Fibroblast of lung (primary cell): ENCODE results near the gene RAPGEF2. TPM values are rescaled to one million over a fixed set of nuclear protein-coding genes. Genes with fewer than 3 reads are reported as not detected.

Experiments used
- DNase-seq, 2 donors: peaks; one replicate each; pipeline versions ENCODE4 v3.0.0 to v3.0.0-alpha.2; 2010; ENCODE audit warnings: low read depth in 2 of 2
- H2AFZ ChIP-seq: 2 replicates; pipeline ENCODE4 v1.5.1; 2012; ENCODE audit warnings: low read length, control low read depth, inconsistent platforms
- H3K27ac ChIP-seq: 2 replicates; pipeline ENCODE4 v1.5.1; 2011; ENCODE audit warnings: low read length, control low read depth; ENCODE audit not compliant: insufficient read depth
- H3K27me3 ChIP-seq: 2 replicates; pipeline ENCODE4 v1.5.1; 2011; ENCODE audit warnings: mild to moderate bottlenecking, low read length; ENCODE audit not compliant: control insufficient read depth, insufficient read depth
- H3K36me3 ChIP-seq: 2 replicates; pipeline ENCODE4 v1.5.1; 2011; ENCODE audit warnings: low read length; ENCODE audit not compliant: control insufficient read depth, insufficient read depth
- H3K4me1 ChIP-seq: 2 replicates; pipeline ENCODE4 v1.5.1; 2011; ENCODE audit warnings: low read length; ENCODE audit not compliant: control insufficient read depth, insufficient read depth; ENCODE audit errors: extremely low read depth
- H3K4me2 ChIP-seq: 2 replicates; pipeline ENCODE4 v1.5.1; 2011; ENCODE audit warnings: low read length, control low read depth; ENCODE audit not compliant: insufficient read depth; ENCODE audit errors: extremely low read depth
- H3K4me3 ChIP-seq, 4 experiments: fragments of 200-600 bp in 1 of 4; sonication (generic) in 1 of 4; replicated peaks in 1 of 4; 2 replicates each; pipeline ENCODE4 v1.5.1; 2011 to 2016; ENCODE audit warnings: low read length in 4 of 4, low read depth in 3 of 4, mild to moderate bottlenecking in 3 of 4, control low read depth in 2 of 4, inconsistent platforms in 1 of 4, mixed read lengths in 1 of 4; ENCODE audit not compliant: insufficient read depth in 1 of 4; ENCODE audit errors: control extremely low read depth in 1 of 4
- H3K79me2 ChIP-seq: 2 replicates; pipeline ENCODE4 v1.5.1; 2012; ENCODE audit warnings: mild to moderate bottlenecking, low read length, inconsistent platforms; ENCODE audit not compliant: control insufficient read depth, insufficient read depth
- H3K9ac ChIP-seq: 2 replicates; pipeline ENCODE4 v1.5.1; 2011; ENCODE audit warnings: mild to moderate bottlenecking, low read length, control low read depth; ENCODE audit not compliant: insufficient read depth
- H3K9me3 ChIP-seq: 2 replicates; pipeline ENCODE4 v1.5.1; 2012; ENCODE audit warnings: low read depth, low read length; ENCODE audit not compliant: control insufficient read depth, insufficient read depth
- H4K20me1 ChIP-seq: 2 replicates; pipeline ENCODE4 v1.5.1; 2011; ENCODE audit warnings: low read length; ENCODE audit not compliant: control insufficient read depth, insufficient read depth; ENCODE audit errors: extremely low read depth
- CTCF ChIP-seq, 2 donors: IDR thresholded peaks in 1 of 2; conservative IDR thresholded peaks in 1 of 2; 1 replicate in 1 of 2; 2 replicates in 1 of 2; pipeline ENCODE4 v1.5.1; 2011 to 2012; ENCODE audit warnings: low read length in 2 of 2, control low read depth in 1 of 2, inconsistent platforms in 1 of 2, low read depth in 1 of 2, mild to moderate bottlenecking in 1 of 2
- EZH2 ChIP-seq: IDR thresholded peaks from 2 replicates; pipeline ENCODE4 v1.5.1; 2012; ENCODE audit warnings: low read length, control low read depth, mild to moderate bottlenecking; ENCODE audit errors: missing control alignments
- polyA plus RNA-seq, 2 donors: library from polyadenylated mRNA; depleted of rRNA in 1 of 2; stranded (reverse) in 1 of 2; unstranded in 1 of 2; fragments of >200 nt; gene quantifications; 2 replicates each; pipeline ENCODE4 v1.2.1, GENCODE V29; 2011 to 2012; ENCODE audit warnings: missing spikeins in 1 of 2
- total RNA-seq: library from RNA; depleted of rRNA; stranded (reverse); fragments of >200 nt; gene quantifications from 2 replicates; pipeline ENCODE4 v1.2.1, GENCODE V29; 2014

Gene RAPGEF2
- total and polyA plus RNA-seq, 2 donors (not counting 1 experiment from before 2014, with no cell fraction given) = 45.5 to 58.5 TPM

DNA sequence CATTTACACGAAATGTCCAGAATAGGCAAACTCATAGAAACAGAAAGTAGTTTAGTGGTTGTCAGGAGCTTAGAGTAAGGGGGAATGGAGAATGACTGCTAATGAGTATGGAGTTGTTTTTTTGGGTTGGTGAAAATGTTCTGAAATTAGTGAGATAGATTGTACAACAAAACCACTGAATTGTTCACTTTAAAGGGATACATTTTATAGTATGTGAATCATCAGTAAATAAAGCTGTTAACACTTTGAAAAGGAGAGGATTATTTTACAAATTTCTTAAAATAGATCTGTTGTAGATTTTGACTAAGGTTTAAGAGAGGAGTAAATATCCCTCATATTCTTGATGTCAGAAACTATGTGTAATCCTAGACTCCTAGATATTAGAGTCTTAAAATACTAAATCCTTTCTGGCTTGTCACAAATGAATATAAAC is 82.7 kb downstream of the RAPGEF2 start:
- H3K9ac ChIP-seq = no peak overlapping the region
- no peak overlapping the region for H3K4me3 ChIP-seq
- peak in 1 of 2 donors; percentile 34 for DNase-seq
- H3K36me3 ChIP-seq = no peaks in the 10 kb centered on the region
- H3K4me1 ChIP-seq = peaks cover 2% of the 10 kb centered on the region
- no peak for TF ChIP-seq EZH2
- no peak for TF ChIP-seq CTCF (conservative IDR thresholded peaks at IDR 0.05 in 1 of 2, IDR thresholded peaks at IDR 0.05 in 1 of 2; ENCODE audit: low read depth in 1 of 2, low read length in 2 of 2)
- no peaks in the 10 kb centered on the region for H3K79me2 ChIP-seq
- H2AFZ ChIP-seq = no peak overlapping the region
- no peaks in the 10 kb centered on the region for H3K27me3 ChIP-seq
- no peak overlapping the region for H3K4me2 ChIP-seq
- no peaks in the 10 kb centered on the region for H3K9me3 ChIP-seq
- no peaks in the 10 kb centered on the region for H4K20me1 ChIP-seq
- no peak overlapping the region for H3K27ac ChIP-seq

DNA sequence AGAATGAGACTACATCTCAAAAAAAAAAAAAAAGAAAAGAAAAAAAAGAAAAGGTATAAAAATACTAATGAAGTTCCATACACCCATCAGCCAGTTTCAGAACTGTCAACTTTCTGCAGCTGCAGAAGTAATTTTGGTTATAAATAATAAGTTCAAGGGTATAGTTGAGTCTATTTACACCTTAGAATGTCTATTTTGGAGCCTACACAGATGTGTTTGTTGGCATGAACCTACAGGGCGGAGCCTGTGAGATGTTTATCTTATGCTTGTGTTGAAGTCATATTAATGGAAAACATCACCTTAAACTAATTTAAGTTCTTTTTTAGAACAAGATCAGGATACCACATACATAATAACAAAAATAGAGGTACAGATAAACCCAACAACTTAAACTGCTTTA is 85.8 kb downstream of the RAPGEF2 start:
- DNase-seq = no peak
- no peaks in the 10 kb centered on the region for H3K36me3 ChIP-seq
- no peak overlapping the region for H3K9ac ChIP-seq
- no peak overlapping the region for H3K4me2 ChIP-seq
- no peak overlapping the region for H2AFZ ChIP-seq
- H4K20me1 ChIP-seq = no peaks in the 10 kb centered on the region
- no peak overlapping the region for H3K4me3 ChIP-seq
- no peak overlapping the region for H3K27ac ChIP-seq
- no peaks in the 10 kb centered on the region for H3K27me3 ChIP-seq
- no peak for TF ChIP-seq CTCF (conservative IDR thresholded peaks at IDR 0.05 in 1 of 2, IDR thresholded peaks at IDR 0.05 in 1 of 2; ENCODE audit: low read depth in 1 of 2, low read length in 2 of 2)
- no peak for TF ChIP-seq EZH2
- H3K9me3 ChIP-seq = no peaks in the 10 kb centered on the region
- no peaks in the 10 kb centered on the region for H3K79me2 ChIP-seq
- H3K4me1 ChIP-seq = peaks cover 4% of the 10 kb centered on the region

- Histone ChIP-seq H3K36me3 (no peaks in the 10 kb centered on the region), H3K9ac (no peak overlapping the region), H3K4me3 (no peak overlapping the region), H3K27ac (no peak overlapping the region), H3K27me3 (no peaks in the 10 kb centered on the region), H4K20me1 (no peaks in the 10 kb centered on the region), H2AFZ (no peak overlapping the region), H3K4me2 (no peak overlapping the region), H3K4me1 (peaks cover 2% of the 10 kb centered on the region), H3K79me2 (no peaks in the 10 kb centered on the region), H3K9me3 (no peaks in the 10 kb centered on the region)
- TF ChIP-seq EZH2 = no peak
- TF ChIP-seq CTCF (conservative IDR thresholded peaks at IDR 0.05 in 1 of 2, IDR thresholded peaks at IDR 0.05 in 1 of 2; ENCODE audit: low read depth in 1 of 2, low read length in 2 of 2) = no peak
- no peak for DNase-seq
These were observed 87.8 kb downstream of the RAPGEF2 start for GRCh38 chr4:159190651-159191050.
